Keratinocyte (primary cell): ENCODE data around the gene TK2. TPM values are rescaled to one million over a fixed set of nuclear protein-coding genes. Genes with fewer than 3 reads are reported as not detected.

ENCODE experiments used
- DNase-seq: peaks from one replicate; pipeline ENCODE4 v3.0.0-alpha.2; 2011; ENCODE audit warnings: low read depth, missing footprints, low spot score
- FAIRE-seq: peaks from 2 replicates; lab custom pipeline; 2011; peaks lifted over from hg19 to GRCh38; lab: Jason Lieb, UNC
- H2AFZ ChIP-seq: 2 replicates; pipeline ENCODE4 v1.6.0; 2012; ENCODE audit warnings: low read length, control low read depth, inconsistent platforms; ENCODE audit not compliant: control insufficient read depth
- H3K27ac ChIP-seq: 2 replicates; pipeline ENCODE4 v1.5.1; 2011; ENCODE audit warnings: low read length; ENCODE audit not compliant: control insufficient read depth, insufficient read depth
- H3K27me3 ChIP-seq: 3 replicates; pipeline ENCODE4 v1.6.0; 2011; ENCODE audit warnings: low read length; ENCODE audit not compliant: control insufficient read depth, insufficient read depth; ENCODE audit errors: extremely low read depth
- H3K36me3 ChIP-seq, 2 experiments: 2 replicates in 1 of 2; 3 replicates in 1 of 2; pipeline ENCODE4 v1.5.1; 2011; ENCODE audit warnings: low read length in 2 of 2, mild to moderate bottlenecking in 1 of 2; ENCODE audit not compliant: control insufficient read depth in 2 of 2, insufficient read depth in 2 of 2; ENCODE audit errors: extremely low read depth in 1 of 2
- H3K4me1 ChIP-seq: 3 replicates; pipeline ENCODE4 v1.5.1; 2011; ENCODE audit warnings: low read length; ENCODE audit not compliant: control insufficient read depth, insufficient read depth; ENCODE audit errors: extremely low read depth
- H3K4me2 ChIP-seq: 3 replicates; pipeline ENCODE4 v1.6.0; 2011; ENCODE audit warnings: low read depth, low read length; ENCODE audit not compliant: control insufficient read depth, insufficient read depth; ENCODE audit errors: extremely low read depth
- H3K4me3 ChIP-seq, 3 experiments: fragments of 200-600 bp in 1 of 3; sonication (generic) in 1 of 3; 2 replicates in 2 of 3; 3 replicates in 1 of 3; pipeline ENCODE4 v1.5.1; 2011 to 2016; ENCODE audit warnings: low read length in 3 of 3, mild to moderate bottlenecking in 3 of 3, control low read depth in 2 of 3, inconsistent platforms in 1 of 3, low read depth in 1 of 3, mixed read lengths in 1 of 3, mixed run types in 1 of 3, moderate library complexity in 1 of 3; ENCODE audit not compliant: control insufficient read depth in 2 of 3, insufficient read depth in 2 of 3; ENCODE audit errors: extremely low read depth in 1 of 3
- H3K79me2 ChIP-seq: 2 replicates; pipeline ENCODE4 v1.6.0; 2012; ENCODE audit warnings: low read length; ENCODE audit not compliant: control insufficient read depth, insufficient read depth
- H3K9ac ChIP-seq: 3 replicates; pipeline ENCODE4 v1.6.0; 2011; ENCODE audit warnings: low read length; ENCODE audit not compliant: control insufficient read depth, insufficient read depth; ENCODE audit errors: extremely low read depth
- H3K9me1 ChIP-seq: 3 replicates; pipeline ENCODE4 v1.6.0; 2011; ENCODE audit warnings: low read length; ENCODE audit not compliant: control insufficient read depth, insufficient read depth; ENCODE audit errors: extremely low read depth
- H3K9me3 ChIP-seq: 2 replicates; pipeline ENCODE4 v1.5.1; 2012; ENCODE audit warnings: low read depth, low read length; ENCODE audit not compliant: control insufficient read depth
- H4K20me1 ChIP-seq: 3 replicates; pipeline ENCODE4 v1.6.0; 2011; ENCODE audit warnings: low read length; ENCODE audit not compliant: control insufficient read depth, insufficient read depth; ENCODE audit errors: extremely low read depth
- CTCF ChIP-seq, 3 experiments: IDR thresholded peaks in 1 of 3; conservative IDR thresholded peaks in 1 of 3; optimal IDR thresholded peaks in 1 of 3; 2 replicates in 2 of 3; 3 replicates in 1 of 3; pipeline versions ENCODE3 to v1.5.1; 2011; ENCODE audit warnings: low read length in 3 of 3, mild to moderate bottlenecking in 3 of 3, moderate library complexity in 2 of 3, control low read depth in 1 of 3, inconsistent platforms in 1 of 3; ENCODE audit not compliant: insufficient read depth in 2 of 3; ENCODE audit errors: extremely low read depth in 1 of 3
- EZH2 ChIP-seq: IDR thresholded peaks from one replicate; pipeline ENCODE4 v1.6.1; 2012; ENCODE audit warnings: inconsistent platforms, mild to moderate bottlenecking, low read length, moderate library complexity
- dilution Hi-C: fragments of 300-500 bp; cut with MboI; formaldehyde crosslinking; loops from one replicate; pipeline ENCODE4 v1.7.0; 2020; ENCODE audit warnings: low sequenced_read_pairs; ENCODE audit not compliant: extremely low pct_ligation_motif_present
- polyA plus RNA-seq, 5 experiments: library from polyadenylated mRNA; depleted of rRNA in 3 of 5; stranded (reverse) in 3 of 5; stranded (forward) in 1 of 5; unstranded in 1 of 5; fragments of >200 nt; gene quantifications; 1 replicate in 1 of 5; 2 replicates in 3 of 5; 3 replicates in 1 of 5; pipeline versions ENCODE4 v1.2.1 to v1.2.3, GENCODE V29; 2011 to 2012; ENCODE audit warnings: missing spikeins in 2 of 5, low read depth in 1 of 5, low replicate concordance in 1 of 5

Gene TK2
- polyA plus RNA-seq, 1 donor (not counting 4 experiments of a cell fraction or from before 2014, with no cell fraction given) = 19.7 TPM

- H3K9me1 ChIP-seq = no peaks in the 10 kb centered on the region
- peaks cover 5 to 17% of the 10 kb centered on the region in 2 experiments for H3K36me3 ChIP-seq
- no peak overlapping the region for H3K4me2 ChIP-seq
- DNase-seq (no peak), FAIRE-seq (no peak)
- H3K27me3 ChIP-seq = no peaks in the 10 kb centered on the region
- H3K9me3 ChIP-seq = no peaks in the 10 kb centered on the region
- H3K4me3 ChIP-seq = no peak overlapping the region
- H4K20me1 ChIP-seq = no peaks in the 10 kb centered on the region
- dilution Hi-C loops = no loop called here
- no peak overlapping the region for H2AFZ ChIP-seq
- H3K9ac ChIP-seq = no peak overlapping the region
- H3K27ac ChIP-seq = no peak overlapping the region
- TF ChIP-seq EZH2 = no peak
- TF ChIP-seq CTCF (optimal IDR thresholded peaks at IDR 0.05 in 1 of 3, IDR thresholded peaks at IDR 0.05 in 1 of 3, conservative IDR thresholded peaks at IDR 0.05 in 1 of 3; ENCODE audit: extremely low read depth in 1 of 3, insufficient read depth in 2 of 3, low read length in 3 of 3) = no peak
- no peaks in the 10 kb centered on the region for H3K4me1 ChIP-seq
- no peaks in the 10 kb centered on the region for H3K79me2 ChIP-seq
Observed at GRCh38 chr16:66538910-66539309, 11.0 kb downstream of the TK2 start.

DNA sequence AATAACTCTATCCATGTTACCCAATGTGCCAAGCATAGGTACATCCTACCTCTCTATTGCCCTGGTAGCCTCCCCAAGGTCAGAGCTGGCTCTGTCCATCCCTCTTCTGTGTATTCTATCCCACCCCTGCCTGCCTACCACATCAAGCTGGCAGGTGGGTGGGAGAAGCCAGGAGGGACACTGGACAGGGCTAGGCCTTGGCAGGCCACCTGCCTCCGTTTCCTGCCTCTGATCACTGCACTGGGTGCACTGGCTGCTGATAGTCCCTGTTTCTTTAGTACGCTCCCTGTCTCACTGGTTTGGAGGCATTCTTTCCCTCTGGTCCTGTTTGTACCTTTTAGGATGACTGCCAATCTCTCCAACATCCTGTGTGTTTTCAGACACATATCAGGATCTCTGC is 12.7 kb downstream of the TK2 start:
- Histone ChIP-seq H3K79me2 (no peaks in the 10 kb centered on the region), H3K9me3 (no peaks in the 10 kb centered on the region), H3K4me3 (no peak overlapping the region), H3K27ac (no peak overlapping the region), H3K9ac (no peak overlapping the region), H3K27me3 (no peaks in the 10 kb centered on the region), H3K4me2 (no peak overlapping the region), H3K9me1 (no peaks in the 10 kb centered on the region), H3K36me3 (peaks cover 5 to 17% of the 10 kb centered on the region in 2 experiments), H4K20me1 (no peaks in the 10 kb centered on the region), H3K4me1 (no peaks in the 10 kb centered on the region), H2AFZ (no peak overlapping the region)
- TF ChIP-seq CTCF (optimal IDR thresholded peaks at IDR 0.05 in 1 of 3, IDR thresholded peaks at IDR 0.05 in 1 of 3, conservative IDR thresholded peaks at IDR 0.05 in 1 of 3; ENCODE audit: extremely low read depth in 1 of 3, insufficient read depth in 2 of 3, low read length in 3 of 3) (no peak), EZH2 (no peak)
- dilution Hi-C loops = no loop called here
- FAIRE-seq (no peak), DNase-seq (no peak)
